Neural progenitor cell (in vitro differentiated cells): ENCODE measurements around the gene MAP9.

Source experiments
- EZH2 ChIP-seq: fragments of 200-600 bp; sonication (generic); IDR thresholded peaks from 2 replicates; pipeline ENCODE4 v1.6.1; 2017; ENCODE audit warnings: antibody characterized with exemption, mild to moderate bottlenecking, moderate library complexity
- TF ChIP-seq, protein P1 (sequence below): fragments of 200-600 bp; sonication (generic); IDR thresholded peaks from 2 replicates; pipeline ENCODE4 v1.5.1; 2017; ENCODE audit warnings: antibody characterized with exemption, mild to moderate bottlenecking

DNA sequence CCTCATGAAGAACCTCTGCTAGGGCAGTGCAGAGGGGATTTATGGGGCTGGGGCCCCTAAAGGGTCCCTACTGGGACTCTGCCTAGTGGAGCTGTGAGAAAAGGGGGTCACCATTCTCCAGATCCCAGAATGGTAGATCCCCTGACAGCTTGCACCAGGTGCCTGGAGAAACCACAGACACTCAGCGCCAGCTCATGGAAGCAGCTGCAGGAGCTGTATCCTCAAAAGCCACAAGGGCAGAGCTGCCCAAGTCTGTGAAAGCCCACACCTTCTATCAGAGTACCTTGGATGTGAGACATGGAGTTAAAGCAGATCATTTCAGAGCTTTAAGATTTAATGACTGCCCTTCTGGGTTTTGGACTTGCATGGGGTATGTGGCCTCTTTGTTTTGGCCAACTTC is 38.6 kb downstream of the MAP9 start:
- TF ChIP-seq, protein P1, sequence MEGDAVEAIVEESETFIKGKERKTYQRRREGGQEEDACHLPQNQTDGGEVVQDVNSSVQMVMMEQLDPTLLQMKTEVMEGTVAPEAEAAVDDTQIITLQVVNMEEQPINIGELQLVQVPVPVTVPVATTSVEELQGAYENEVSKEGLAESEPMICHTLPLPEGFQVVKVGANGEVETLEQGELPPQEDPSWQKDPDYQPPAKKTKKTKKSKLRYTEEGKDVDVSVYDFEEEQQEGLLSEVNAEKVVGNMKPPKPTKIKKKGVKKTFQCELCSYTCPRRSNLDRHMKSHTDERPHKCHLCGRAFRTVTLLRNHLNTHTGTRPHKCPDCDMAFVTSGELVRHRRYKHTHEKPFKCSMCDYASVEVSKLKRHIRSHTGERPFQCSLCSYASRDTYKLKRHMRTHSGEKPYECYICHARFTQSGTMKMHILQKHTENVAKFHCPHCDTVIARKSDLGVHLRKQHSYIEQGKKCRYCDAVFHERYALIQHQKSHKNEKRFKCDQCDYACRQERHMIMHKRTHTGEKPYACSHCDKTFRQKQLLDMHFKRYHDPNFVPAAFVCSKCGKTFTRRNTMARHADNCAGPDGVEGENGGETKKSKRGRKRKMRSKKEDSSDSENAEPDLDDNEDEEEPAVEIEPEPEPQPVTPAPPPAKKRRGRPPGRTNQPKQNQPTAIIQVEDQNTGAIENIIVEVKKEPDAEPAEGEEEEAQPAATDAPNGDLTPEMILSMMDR, result no peak
- no peak for TF ChIP-seq EZH2
